GM23338 (cell line): Measurements from ENCODE around the gene CCDC24. TPM values are rescaled to one million over a fixed set of nuclear protein-coding genes. Genes with fewer than 3 reads are reported as not detected.

ENCODE experiments used
- ATAC-seq: fragments of 200-7000 bp; cut with Tn5 transposase; 3 replicates; pipeline ENCODE4 v1.9.1; 2020
- DNase-seq: peaks from one replicate; pipeline ENCODE4 v3.0.0-alpha.2; 2015; ENCODE audit warnings: low spot score
- H2AFZ ChIP-seq: fragments of 200-600 bp; sonication (generic); 2 replicates; pipeline ENCODE4 v1.8.0; 2016; ENCODE audit warnings: antibody characterized with exemption, mild to moderate bottlenecking, moderate library complexity
- H3F3A ChIP-seq: fragments of 200-600 bp; sonication (generic); replicated peaks from 2 replicates; pipeline ENCODE4 v1.8.0; 2017; ENCODE audit warnings: antibody characterized with exemption, mixed run types, low read depth
- H3K27ac ChIP-seq: fragments of 200-600 bp; sonication (generic); 2 replicates; pipeline ENCODE4 v1.6.1; 2016; ENCODE audit warnings: low read depth
- H3K27me3 ChIP-seq: fragments of 200-600 bp; sonication (generic); 2 replicates; pipeline ENCODE4 v1.8.0; 2016; ENCODE audit warnings: mild to moderate bottlenecking, mixed run types, moderate library complexity; ENCODE audit not compliant: insufficient read depth
- H3K36me3 ChIP-seq: fragments of 200-600 bp; sonication (generic); 2 replicates; pipeline ENCODE4 v1.8.0; 2016; ENCODE audit warnings: mild to moderate bottlenecking; ENCODE audit not compliant: insufficient read depth
- H3K4me1 ChIP-seq: fragments of 200-600 bp; sonication (generic); 2 replicates; pipeline ENCODE4 v1.8.0; 2016; ENCODE audit warnings: mild to moderate bottlenecking, moderate library complexity; ENCODE audit not compliant: insufficient read depth
- H3K4me2 ChIP-seq: fragments of 200-600 bp; sonication (generic); 2 replicates; pipeline ENCODE4 v1.7.1; 2017; ENCODE audit warnings: mixed run types
- H3K4me3 ChIP-seq: fragments of 200-600 bp; sonication (generic); 2 replicates; pipeline ENCODE4 v1.6.1; 2016; ENCODE audit warnings: mixed run types
- H3K79me2 ChIP-seq: fragments of 200-600 bp; sonication (generic); replicated peaks from 2 replicates; pipeline ENCODE4 v1.8.0; 2017; ENCODE audit warnings: mild to moderate bottlenecking; ENCODE audit not compliant: insufficient read depth
- H3K9me2 ChIP-seq: fragments of 200-600 bp; sonication (generic); 2 replicates; pipeline ENCODE4 v1.8.0; 2017; ENCODE audit not compliant: insufficient read depth
- H4K20me1 ChIP-seq: fragments of 200-600 bp; sonication (generic); replicated peaks from 2 replicates; pipeline ENCODE4 v1.8.0; 2017; ENCODE audit warnings: mild to moderate bottlenecking; ENCODE audit not compliant: insufficient read depth
- H3K27ac Mint-ChIP-seq: 2 replicates; pipeline ENCODE4 v1.8.0; 2020; ENCODE audit warnings: inconsistent platforms, mild to moderate bottlenecking, moderate library complexity, mixed read lengths
- H3K27me3 Mint-ChIP-seq: 3 replicates; pipeline ENCODE4 v1.8.0; 2022; ENCODE audit warnings: low read depth, mild to moderate bottlenecking, moderate library complexity, mixed read lengths, inconsistent platforms; ENCODE audit not compliant: insufficient read depth, poor library complexity
- H3K36me3 Mint-ChIP-seq: 3 replicates; pipeline ENCODE4 v1.8.0; 2021; ENCODE audit warnings: low read depth, mild to moderate bottlenecking, inconsistent platforms, moderate library complexity, mixed read lengths
- H3K4me1 Mint-ChIP-seq: 3 replicates; pipeline ENCODE4 v1.8.0; 2020; ENCODE audit warnings: mild to moderate bottlenecking, inconsistent platforms, mixed read lengths
- H3K4me3 Mint-ChIP-seq: 3 replicates; pipeline ENCODE4 v1.8.0; 2021; ENCODE audit warnings: moderate library complexity, mild to moderate bottlenecking, inconsistent platforms, mixed read lengths
- H3K9me3 Mint-ChIP-seq: 3 replicates; pipeline ENCODE4 v1.8.0; 2020; ENCODE audit warnings: moderate library complexity, mild to moderate bottlenecking, inconsistent platforms, mixed read lengths
- CREB1 ChIP-seq: fragments of 250-450 bp; sonication (Bioruptor Pico); IDR thresholded peaks from 2 replicates; pipeline ENCODE4 v1.5.0; 2020; ENCODE audit warnings: low read depth, mild to moderate bottlenecking, moderate library complexity
- ETS1 ChIP-seq: IDR thresholded peaks from 2 replicates; pipeline ENCODE4 v1.6.1; 2016; ENCODE audit warnings: antibody characterized with exemption
- EZH2 ChIP-seq: fragments of 200-600 bp; sonication (generic); IDR thresholded peaks from one replicate; pipeline ENCODE4 v1.8.0; 2017; ENCODE audit warnings: antibody characterized with exemption, mild to moderate bottlenecking, low read depth; ENCODE audit not compliant: unreplicated experiment
- EZH2phosphoT487 ChIP-seq: fragments of 200-600 bp; sonication (generic); IDR thresholded peaks from one replicate; pipeline ENCODE4 v1.8.1; 2018; ENCODE audit warnings: antibody characterized with exemption; ENCODE audit not compliant: unreplicated experiment
- JUNB ChIP-seq: IDR thresholded peaks from one replicate; pipeline ENCODE4 v1.6.1; 2016; ENCODE audit warnings: antibody characterized with exemption; ENCODE audit not compliant: unreplicated experiment
- NANOG ChIP-seq: IDR thresholded peaks from 2 replicates; pipeline ENCODE4 v1.6.1; 2016; ENCODE audit warnings: antibody characterized with exemption, borderline replicate concordance
- POLR2AphosphoS5 ChIP-seq: IDR thresholded peaks from 2 replicates; pipeline ENCODE4 v1.6.1; 2016; ENCODE audit warnings: antibody characterized with exemption, low read depth
- STAT1 ChIP-seq: IDR thresholded peaks from one replicate; pipeline ENCODE4 v1.6.1; 2016; ENCODE audit warnings: antibody characterized with exemption; ENCODE audit not compliant: unreplicated experiment
- ZNF114 ChIP-seq: fragments of 250-450 bp; sonication (Bioruptor Pico); IDR thresholded peaks from 2 replicates; pipeline ENCODE4 v1.5.0; 2020; ENCODE audit warnings: mild to moderate bottlenecking, moderate library complexity
- ZNF331 ChIP-seq: fragments of 250-450 bp; sonication (Bioruptor Pico); IDR thresholded peaks from 2 replicates; pipeline ENCODE4 v1.5.0; 2020; ENCODE audit warnings: low read depth, mild to moderate bottlenecking, moderate library complexity
- polyA plus RNA-seq: library from polyadenylated mRNA; unstranded; fragments of >200 nt; fragmentation: Nextera tagmentation; extraction: Ambion mirVana; gene quantifications from 2 replicates; pipeline ENCODE4 v1.2.1, GENCODE V29; 2016
- total RNA-seq: library from RNA; depleted of rRNA; stranded (reverse); fragments of >200 nt; shearing (Covaris generic); gene quantifications from 2 replicates; pipeline ENCODE4 v1.2.3, GENCODE V29; 2014
- TF ChIP-seq, protein P1 (sequence below): fragments of 250-450 bp; sonication (Bioruptor Pico); IDR thresholded peaks from 2 replicates; pipeline ENCODE4 v1.5.0; 2020; ENCODE audit warnings: mild to moderate bottlenecking, moderate library complexity
- TF ChIP-seq, protein P2 (sequence below): IDR thresholded peaks from one replicate; pipeline ENCODE4 v1.6.1; 2018; ENCODE audit warnings: antibody characterized with exemption; ENCODE audit not compliant: unreplicated experiment
- TF ChIP-seq, protein P3 (sequence below), 2 experiments: fragments of 200-600 bp in 1 of 2; sonication (generic) in 1 of 2; conservative IDR thresholded peaks; 2 replicates each; pipeline versions ENCODE4 v1.5.1 to v1.6.1; 2016 to 2017; ENCODE audit warnings: antibody characterized with exemption in 2 of 2, low read depth in 2 of 2, mild to moderate bottlenecking in 2 of 2, moderate library complexity in 1 of 2

Gene CCDC24
- total and polyA plus RNA-seq, 2 experiments from 2014 or later = 8.3 to 17.2 TPM

DNA sequence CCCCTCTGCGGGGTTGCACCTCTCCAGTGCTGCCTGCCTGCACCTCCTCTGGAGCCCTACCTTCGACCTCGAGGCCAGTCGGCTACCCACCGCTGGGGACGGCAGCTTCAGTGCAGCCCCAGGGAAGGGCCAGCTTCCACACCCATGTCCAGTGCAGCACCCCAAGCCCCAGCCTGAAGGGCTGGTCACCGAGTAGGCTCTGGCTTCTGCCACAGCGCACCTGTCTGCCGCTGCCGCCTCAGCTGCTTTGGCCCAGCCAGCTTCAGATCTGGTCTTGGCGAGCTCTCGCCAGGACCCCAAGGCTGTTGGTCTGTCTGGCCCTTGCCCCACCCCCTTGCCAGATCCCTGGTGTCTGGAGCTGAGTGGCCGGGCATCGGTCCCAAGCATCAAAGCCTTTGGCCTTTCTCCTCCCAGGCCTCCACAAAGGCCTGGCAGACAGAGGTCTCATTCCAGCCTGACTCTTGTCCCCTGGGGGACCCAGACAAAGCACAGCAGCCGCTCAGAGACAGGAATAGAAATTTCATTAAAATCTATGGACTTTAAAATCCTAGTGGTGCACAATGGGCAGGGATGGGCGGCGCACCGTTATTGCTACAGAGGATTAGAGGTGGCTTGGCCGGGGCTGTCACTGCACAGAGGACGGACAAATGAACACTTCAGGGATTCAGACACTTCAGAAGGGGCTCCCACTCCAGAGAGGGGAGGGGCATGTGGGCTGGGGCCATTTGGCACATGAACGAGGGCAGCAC lies 4.8 kb downstream of the CCDC24 start:
- peaks cover 29% of the 10 kb centered on the region for H3K4me1 Mint-ChIP-seq
- peaks cover 6% of the 10 kb centered on the region; the same call in 1 of the 2 replicates for H3K27me3 ChIP-seq
- peaks cover 13% of the 10 kb centered on the region for H3F3A ChIP-seq
- no peak overlapping the region for H3K27ac ChIP-seq
- no peak for DNase-seq
- H3K9me3 Mint-ChIP-seq = no peaks in the 10 kb centered on the region
- H3K27me3 Mint-ChIP-seq = peaks cover 34% of the 10 kb centered on the region
- no peak overlapping the region for H3K4me2 ChIP-seq
- peaks cover 30% of the 10 kb centered on the region for H3K36me3 Mint-ChIP-seq
- no peak for TF ChIP-seq STAT1
- no peak for TF ChIP-seq POLR2AphosphoS5
- TF ChIP-seq EZH2 = no peak
- TF ChIP-seq ETS1 = no peak
- TF ChIP-seq ZNF331 (CRISPR knock-in tag) = no peak
- no peak for TF ChIP-seq EZH2phosphoT487
- no peak for TF ChIP-seq CREB1
- TF ChIP-seq, protein P1, sequence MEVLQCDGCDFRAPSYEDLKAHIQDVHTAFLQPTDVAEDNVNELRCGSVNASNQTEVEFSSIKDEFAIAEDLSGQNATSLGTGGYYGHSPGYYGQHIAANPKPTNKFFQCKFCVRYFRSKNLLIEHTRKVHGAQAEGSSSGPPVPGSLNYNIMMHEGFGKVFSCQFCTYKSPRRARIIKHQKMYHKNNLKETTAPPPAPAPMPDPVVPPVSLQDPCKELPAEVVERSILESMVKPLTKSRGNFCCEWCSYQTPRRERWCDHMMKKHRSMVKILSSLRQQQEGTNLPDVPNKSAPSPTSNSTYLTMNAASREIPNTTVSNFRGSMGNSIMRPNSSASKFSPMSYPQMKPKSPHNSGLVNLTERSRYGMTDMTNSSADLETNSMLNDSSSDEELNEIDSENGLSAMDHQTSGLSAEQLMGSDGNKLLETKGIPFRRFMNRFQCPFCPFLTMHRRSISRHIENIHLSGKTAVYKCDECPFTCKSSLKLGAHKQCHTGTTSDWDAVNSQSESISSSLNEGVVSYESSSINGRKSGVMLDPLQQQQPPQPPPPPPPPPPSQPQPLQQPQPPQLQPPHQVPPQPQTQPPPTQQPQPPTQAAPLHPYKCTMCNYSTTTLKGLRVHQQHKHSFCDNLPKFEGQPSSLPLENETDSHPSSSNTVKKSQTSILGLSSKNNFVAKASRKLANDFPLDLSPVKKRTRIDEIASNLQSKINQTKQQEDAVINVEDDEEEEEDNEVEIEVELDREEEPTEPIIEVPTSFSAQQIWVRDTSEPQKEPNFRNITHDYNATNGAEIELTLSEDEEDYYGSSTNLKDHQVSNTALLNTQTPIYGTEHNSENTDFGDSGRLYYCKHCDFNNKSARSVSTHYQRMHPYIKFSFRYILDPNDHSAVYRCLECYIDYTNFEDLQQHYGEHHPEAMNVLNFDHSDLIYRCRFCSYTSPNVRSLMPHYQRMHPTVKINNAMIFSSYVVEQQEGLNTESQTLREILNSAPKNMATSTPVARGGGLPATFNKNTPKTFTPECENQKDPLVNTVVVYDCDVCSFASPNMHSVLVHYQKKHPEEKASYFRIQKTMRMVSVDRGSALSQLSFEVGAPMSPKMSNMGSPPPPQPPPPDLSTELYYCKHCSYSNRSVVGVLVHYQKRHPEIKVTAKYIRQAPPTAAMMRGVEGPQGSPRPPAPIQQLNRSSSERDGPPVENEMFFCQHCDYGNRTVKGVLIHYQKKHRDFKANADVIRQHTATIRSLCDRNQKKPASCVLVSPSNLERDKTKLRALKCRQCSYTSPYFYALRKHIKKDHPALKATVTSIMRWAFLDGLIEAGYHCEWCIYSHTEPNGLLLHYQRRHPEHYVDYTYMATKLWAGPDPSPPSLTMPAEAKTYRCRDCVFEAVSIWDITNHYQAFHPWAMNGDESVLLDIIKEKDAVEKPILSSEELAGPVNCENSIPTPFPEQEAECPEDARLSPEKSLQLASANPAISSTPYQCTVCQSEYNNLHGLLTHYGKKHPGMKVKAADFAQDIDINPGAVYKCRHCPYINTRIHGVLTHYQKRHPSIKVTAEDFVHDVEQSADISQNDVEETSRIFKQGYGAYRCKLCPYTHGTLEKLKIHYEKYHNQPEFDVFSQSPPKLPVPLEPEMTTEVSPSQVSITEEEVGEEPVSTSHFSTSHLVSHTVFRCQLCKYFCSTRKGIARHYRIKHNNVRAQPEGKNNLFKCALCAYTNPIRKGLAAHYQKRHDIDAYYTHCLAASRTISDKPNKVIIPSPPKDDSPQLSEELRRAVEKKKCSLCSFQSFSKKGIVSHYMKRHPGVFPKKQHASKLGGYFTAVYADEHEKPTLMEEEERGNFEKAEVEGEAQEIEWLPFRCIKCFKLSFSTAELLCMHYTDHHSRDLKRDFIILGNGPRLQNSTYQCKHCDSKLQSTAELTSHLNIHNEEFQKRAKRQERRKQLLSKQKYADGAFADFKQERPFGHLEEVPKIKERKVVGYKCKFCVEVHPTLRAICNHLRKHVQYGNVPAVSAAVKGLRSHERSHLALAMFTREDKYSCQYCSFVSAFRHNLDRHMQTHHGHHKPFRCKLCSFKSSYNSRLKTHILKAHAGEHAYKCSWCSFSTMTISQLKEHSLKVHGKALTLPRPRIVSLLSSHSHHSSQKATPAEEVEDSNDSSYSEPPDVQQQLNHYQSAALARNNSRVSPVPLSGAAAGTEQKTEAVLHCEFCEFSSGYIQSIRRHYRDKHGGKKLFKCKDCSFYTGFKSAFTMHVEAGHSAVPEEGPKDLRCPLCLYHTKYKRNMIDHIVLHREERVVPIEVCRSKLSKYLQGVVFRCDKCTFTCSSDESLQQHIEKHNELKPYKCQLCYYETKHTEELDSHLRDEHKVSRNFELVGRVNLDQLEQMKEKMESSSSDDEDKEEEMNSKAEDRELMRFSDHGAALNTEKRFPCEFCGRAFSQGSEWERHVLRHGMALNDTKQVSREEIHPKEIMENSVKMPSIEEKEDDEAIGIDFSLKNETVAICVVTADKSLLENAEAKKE (CRISPR knock-in tag) = no peak
- no peak for TF ChIP-seq NANOG
- no peak for TF ChIP-seq JUNB
- TF ChIP-seq, protein P2, sequence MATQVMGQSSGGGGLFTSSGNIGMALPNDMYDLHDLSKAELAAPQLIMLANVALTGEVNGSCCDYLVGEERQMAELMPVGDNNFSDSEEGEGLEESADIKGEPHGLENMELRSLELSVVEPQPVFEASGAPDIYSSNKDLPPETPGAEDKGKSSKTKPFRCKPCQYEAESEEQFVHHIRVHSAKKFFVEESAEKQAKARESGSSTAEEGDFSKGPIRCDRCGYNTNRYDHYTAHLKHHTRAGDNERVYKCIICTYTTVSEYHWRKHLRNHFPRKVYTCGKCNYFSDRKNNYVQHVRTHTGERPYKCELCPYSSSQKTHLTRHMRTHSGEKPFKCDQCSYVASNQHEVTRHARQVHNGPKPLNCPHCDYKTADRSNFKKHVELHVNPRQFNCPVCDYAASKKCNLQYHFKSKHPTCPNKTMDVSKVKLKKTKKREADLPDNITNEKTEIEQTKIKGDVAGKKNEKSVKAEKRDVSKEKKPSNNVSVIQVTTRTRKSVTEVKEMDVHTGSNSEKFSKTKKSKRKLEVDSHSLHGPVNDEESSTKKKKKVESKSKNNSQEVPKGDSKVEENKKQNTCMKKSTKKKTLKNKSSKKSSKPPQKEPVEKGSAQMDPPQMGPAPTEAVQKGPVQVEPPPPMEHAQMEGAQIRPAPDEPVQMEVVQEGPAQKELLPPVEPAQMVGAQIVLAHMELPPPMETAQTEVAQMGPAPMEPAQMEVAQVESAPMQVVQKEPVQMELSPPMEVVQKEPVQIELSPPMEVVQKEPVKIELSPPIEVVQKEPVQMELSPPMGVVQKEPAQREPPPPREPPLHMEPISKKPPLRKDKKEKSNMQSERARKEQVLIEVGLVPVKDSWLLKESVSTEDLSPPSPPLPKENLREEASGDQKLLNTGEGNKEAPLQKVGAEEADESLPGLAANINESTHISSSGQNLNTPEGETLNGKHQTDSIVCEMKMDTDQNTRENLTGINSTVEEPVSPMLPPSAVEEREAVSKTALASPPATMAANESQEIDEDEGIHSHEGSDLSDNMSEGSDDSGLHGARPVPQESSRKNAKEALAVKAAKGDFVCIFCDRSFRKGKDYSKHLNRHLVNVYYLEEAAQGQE = no peak
- TF ChIP-seq ZNF114 (CRISPR knock-in tag) = no peak
- TF ChIP-seq, protein P3, sequence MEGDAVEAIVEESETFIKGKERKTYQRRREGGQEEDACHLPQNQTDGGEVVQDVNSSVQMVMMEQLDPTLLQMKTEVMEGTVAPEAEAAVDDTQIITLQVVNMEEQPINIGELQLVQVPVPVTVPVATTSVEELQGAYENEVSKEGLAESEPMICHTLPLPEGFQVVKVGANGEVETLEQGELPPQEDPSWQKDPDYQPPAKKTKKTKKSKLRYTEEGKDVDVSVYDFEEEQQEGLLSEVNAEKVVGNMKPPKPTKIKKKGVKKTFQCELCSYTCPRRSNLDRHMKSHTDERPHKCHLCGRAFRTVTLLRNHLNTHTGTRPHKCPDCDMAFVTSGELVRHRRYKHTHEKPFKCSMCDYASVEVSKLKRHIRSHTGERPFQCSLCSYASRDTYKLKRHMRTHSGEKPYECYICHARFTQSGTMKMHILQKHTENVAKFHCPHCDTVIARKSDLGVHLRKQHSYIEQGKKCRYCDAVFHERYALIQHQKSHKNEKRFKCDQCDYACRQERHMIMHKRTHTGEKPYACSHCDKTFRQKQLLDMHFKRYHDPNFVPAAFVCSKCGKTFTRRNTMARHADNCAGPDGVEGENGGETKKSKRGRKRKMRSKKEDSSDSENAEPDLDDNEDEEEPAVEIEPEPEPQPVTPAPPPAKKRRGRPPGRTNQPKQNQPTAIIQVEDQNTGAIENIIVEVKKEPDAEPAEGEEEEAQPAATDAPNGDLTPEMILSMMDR (conservative IDR thresholded peaks at IDR 0.05; ENCODE audit: low read depth in 2 of 2) = no peak
- 0 out of 2 replicates have a peak, but pooled peaks cover 3% of the 10 kb centered on the region for H3K36me3 ChIP-seq
- no peaks in the 10 kb centered on the region for H3K79me2 ChIP-seq
- H4K20me1 ChIP-seq = no peaks in the 10 kb centered on the region
- H3K4me1 ChIP-seq = peaks cover 10% of the 10 kb centered on the region
- no peak for ATAC-seq
- H3K4me3 Mint-ChIP-seq = no peak overlapping the region
- H3K9me2 ChIP-seq = no peaks in the 10 kb centered on the region
- H2AFZ ChIP-seq = no peak overlapping the region
- no peak overlapping the region for H3K27ac Mint-ChIP-seq
- no peak overlapping the region for H3K4me3 ChIP-seq
